Lower leg skin (tissue), 3 donors: ENCODE data around the gene TMEM229B.

Source experiments
- CTCF ChIP-seq, 3 donors: fragments of 450-650 bp; IDR thresholded peaks; one replicate each; pipeline ENCODE4 v1.5.1; 2016; ENCODE audit warnings: antibody characterized with exemption in 3 of 3, mild to moderate bottlenecking in 3 of 3, moderate library complexity in 2 of 3
- POLR2A ChIP-seq, 2 donors: fragments of 450-650 bp; IDR thresholded peaks; one replicate each; pipeline ENCODE4 v1.6.1; 2016 to 2017; ENCODE audit warnings: antibody characterized with exemption in 2 of 2, mild to moderate bottlenecking in 1 of 2, moderate library complexity in 1 of 2

- TF ChIP-seq POLR2A (IDR thresholded peaks at IDR 0.05) (no peak), CTCF (IDR thresholded peaks at IDR 0.05) (no peak)
Measured at GRCh38 chr14:67482231-67483164, 6.0 kb downstream of the TMEM229B start.
